ENCODE data around the gene ATXN7L1. TPM values are rescaled to one million over a fixed set of nuclear protein-coding genes. Genes with fewer than 3 reads are reported as not detected.

The ATXN7L1 gene
- total and polyA plus RNA-seq, 2 of the 4 experiments (the other 2 are of a cell fraction): 3.5 to 4.3 TPM

GRCh38 chr7:105614341-105614840, 262.0 kb downstream of the ATXN7L1 start:
- Histone ChIP-seq H3K4me2 (ENCODE audit: low read depth, low read length) (no peak overlapping the region), H4K5ac (ENCODE audit: low read depth, low read length) (no peak overlapping the region), H3K23ac (ENCODE audit: low read depth, low read length) (no peak overlapping the region), H3K9me1 (ENCODE audit: insufficient read depth, low read length) (peaks cover 6% of the 10 kb centered on the region), H3K27ac (ENCODE audit: insufficient read depth, low read length) (no peak overlapping the region), H3K4me1 (ENCODE audit: control insufficient read depth, insufficient read depth, low read length) (no peaks in the 10 kb centered on the region), H3K79me1 (ENCODE audit: low read depth in 1 of 2, low read length in 2 of 2) (no peaks in the 10 kb centered on the region), H3K36me3 (ENCODE audit: control insufficient read depth, insufficient read depth, low read length) (peaks cover 23% of the 10 kb centered on the region), H2BK15ac (ENCODE audit: low read depth, low read length) (no peak overlapping the region), H3K27me3 (ENCODE audit: control insufficient read depth, insufficient read depth, low read length) (no peaks in the 10 kb centered on the region), H3K56ac (ENCODE audit: extremely low read depth, insufficient read depth, low read length) (no peak overlapping the region), H2BK120ac (ENCODE audit: low read depth, low read length) (no peak overlapping the region), H4K91ac (ENCODE audit: insufficient read depth, low read depth, low read length) (no peak overlapping the region), H3K4me3 (ENCODE audit: insufficient read depth, low read depth, low read length) (no peak overlapping the region), H3K9ac (ENCODE audit: low read depth, low read length) (no peak overlapping the region), H2BK5ac (ENCODE audit: low read depth, low read length, poor library complexity, severe bottlenecking) (no peak overlapping the region), H2BK20ac (ENCODE audit: low read depth, low read length) (no peak overlapping the region), H3K4ac (ENCODE audit: low read depth, low read length) (no peak overlapping the region), H3K14ac (replicated peaks; ENCODE audit: low read depth, low read length) (no peak overlapping the region; the same call in 1 of the 2 replicates), H3K18ac (ENCODE audit: low read depth, low read length) (no peak overlapping the region), H4K20me1 (ENCODE audit: insufficient read depth, low read length) (no peaks in the 10 kb centered on the region), H2AK5ac (ENCODE audit: low read depth, low read length) (no peak overlapping the region), H2AFZ (replicated peaks; ENCODE audit: low read length, poor library complexity) (no peak overlapping the region), H2AK9ac (replicated peaks; ENCODE audit: low read depth, low read length, poor library complexity) (no peak overlapping the region), H3K9me3 (ENCODE audit: control insufficient read depth, insufficient read depth, low read length) (no peaks in the 10 kb centered on the region), H4K8ac (ENCODE audit: low read depth in 2 of 2, low read length in 2 of 2) (no peak overlapping the region)
- in situ Hi-C loops (cut with MboI; ENCODE audit: low sequenced_read_pairs) (no loop called here), intact Hi-C loops (cut with micrococcal nuclease) (no loop called here), dilution Hi-C loops (cut with HindIII; ENCODE audit: low sequenced_read_pairs, unreplicated experiment) (no loop called here)
- no peak for DNase-seq
- no TSS peak for BruUV-seq (replicated peaks)
- TF ChIP-seq MAFK (IDR thresholded peaks at IDR 0.05; ENCODE audit: low read depth, low read length) (no peak), CEBPB (IDR thresholded peaks at IDR 0.05; ENCODE audit: low read depth, low read length) (no peak), RFX5 (IDR thresholded peaks at IDR 0.05; ENCODE audit: low read depth, low read length) (no peak), ELK1 (IDR thresholded peaks at IDR 0.05; ENCODE audit: borderline replicate concordance, low read depth, low read length) (no peak), CHD1 (IDR thresholded peaks at IDR 0.05; ENCODE audit: low read depth, low read length) (no peak)
- 88% methylated on average over 6 of the region's 20 CpGs; no CpG with 5 or more reads in 1 of the 2 experiments for WGBS, 2 experiments (ENCODE audit: extremely low coverage in 2 of 2, insufficient read length in 1 of 2)
- POLR2A ChIA-PET (ENCODE audit: unreplicated experiment): no interaction called here
- CTCF ChIA-PET: no interaction called here
- ATAC-seq (ENCODE audit: low read depth): no peak

All from IMR-90 (cell line).